ENCODE data around the gene TPCN2. TPM values are rescaled to one million over a fixed set of nuclear protein-coding genes. Genes with fewer than 3 reads are reported as not detected.
A peak's percentile ranks its signal among the peaks of the same experiment; 100 is the strongest.

Gene TPCN2
- total and polyA plus RNA-seq, 2 of the 4 experiments (the other 2 are of a cell fraction) = 3.4 to 8.0 TPM

GRCh38 chr11:69115586-69116560, 67.1 kb downstream of the TPCN2 start:
- peak overlapping the region; percentile 50 for H2AK9ac ChIP-seq (replicated peaks; ENCODE audit: low read depth, low read length, poor library complexity)
- H4K20me1 ChIP-seq (ENCODE audit: insufficient read depth, low read length) = no peaks in the 10 kb centered on the region
- H3K4me1 ChIP-seq (ENCODE audit: control insufficient read depth, insufficient read depth, low read length) = peaks cover 4% of the 10 kb centered on the region; the same call in 1 of the 2 replicates
- H2BK20ac ChIP-seq (ENCODE audit: low read depth, low read length) = no peak overlapping the region
- H3K79me1 ChIP-seq (ENCODE audit: low read depth in 1 of 2, low read length in 2 of 2) = no peaks in the 10 kb centered on the region
- no peak overlapping the region for H2BK15ac ChIP-seq (ENCODE audit: low read depth, low read length)
- H3K9ac ChIP-seq (ENCODE audit: low read depth, low read length) = no peak overlapping the region
- no peaks in the 10 kb centered on the region for H3K36me3 ChIP-seq (ENCODE audit: control insufficient read depth, insufficient read depth, low read length)
- no peak overlapping the region for H3K4me3 ChIP-seq (ENCODE audit: insufficient read depth, low read depth, low read length)
- H3K23ac ChIP-seq (ENCODE audit: low read depth, low read length) = no peak overlapping the region
- no peak overlapping the region for H3K14ac ChIP-seq (replicated peaks; ENCODE audit: low read depth, low read length)
- peak overlapping the region; percentile 51 for H2AK5ac ChIP-seq (ENCODE audit: low read depth, low read length)
- ChIA-PET CTCF (no interaction called here), POLR2A (ENCODE audit: unreplicated experiment) (interaction anchor here (0.7 kb wide), 1 partner anchor 37 kb away, joined by 12 read pairs; no protein-coding TSS in a partner anchor)
- peak overlapping the region; percentile 26 for H2BK5ac ChIP-seq (ENCODE audit: low read depth, low read length, poor library complexity, severe bottlenecking)
- no peak overlapping the region for H4K5ac ChIP-seq (ENCODE audit: low read depth, low read length)
- 72% methylated on average over 23 of the region's 41 CpGs; no CpG with 5 or more reads in 1 of the 2 experiments for WGBS, 2 experiments (ENCODE audit: extremely low coverage in 2 of 2, insufficient read length in 1 of 2)
- intact Hi-C loops (cut with micrococcal nuclease) = no loop called here
- no peak overlapping the region for H3K4ac ChIP-seq (ENCODE audit: low read depth, low read length)
- no peak overlapping the region for H3K27ac ChIP-seq (ENCODE audit: insufficient read depth, low read length)
- no peak overlapping the region for H4K8ac ChIP-seq (ENCODE audit: low read depth in 2 of 2, low read length in 2 of 2)
- in situ Hi-C loops (cut with MboI; ENCODE audit: low sequenced_read_pairs) = loop anchor here (25.0 kb wide), 1 partner anchor 1071 kb away; no protein-coding TSS in a partner anchor
- peaks cover 12% of the 10 kb centered on the region; the same call in 1 of the 2 replicates for H3K27me3 ChIP-seq (ENCODE audit: control insufficient read depth, insufficient read depth, low read length)
- no peak overlapping the region for H2BK120ac ChIP-seq (ENCODE audit: low read depth, low read length)
- BruUV-seq (replicated peaks) = no TSS peak
- no peaks in the 10 kb centered on the region for H3K9me1 ChIP-seq (ENCODE audit: insufficient read depth, low read length)
- ATAC-seq (ENCODE audit: low read depth) (peak; percentile 22; the same call in 1 of the 2 replicates), DNase-seq (no peak)
- no peak overlapping the region for H3K4me2 ChIP-seq (ENCODE audit: low read depth, low read length)
- peaks cover 7% of the 10 kb centered on the region for H3K9me3 ChIP-seq (ENCODE audit: control insufficient read depth, insufficient read depth, low read length)
- H3K56ac ChIP-seq (ENCODE audit: extremely low read depth, insufficient read depth, low read length) = no peak overlapping the region
- dilution Hi-C loops (cut with HindIII; ENCODE audit: low sequenced_read_pairs, unreplicated experiment) = no loop called here
- peak overlapping the region; percentile 70 for H2AFZ ChIP-seq (replicated peaks; ENCODE audit: low read length, poor library complexity)
- no peak overlapping the region for H4K91ac ChIP-seq (ENCODE audit: insufficient read depth, low read depth, low read length)
- no peak overlapping the region for H3K18ac ChIP-seq (ENCODE audit: low read depth, low read length)
- TF ChIP-seq RCOR1 (IDR thresholded peaks at IDR 0.05; ENCODE audit: insufficient replicate concordance, low read length) = no peak
- TF ChIP-seq RFX5 (IDR thresholded peaks at IDR 0.05; ENCODE audit: low read depth, low read length) = no peak
- TF ChIP-seq POLR2A (IDR thresholded peaks at IDR 0.05; ENCODE audit: low read depth, low read length) = no peak
- TF ChIP-seq MAFK (IDR thresholded peaks at IDR 0.05; ENCODE audit: low read depth, low read length) = no peak
- no peak for TF ChIP-seq RAD21 (IDR thresholded peaks at IDR 0.05; ENCODE audit: low read length)
- TF ChIP-seq, protein P1, sequence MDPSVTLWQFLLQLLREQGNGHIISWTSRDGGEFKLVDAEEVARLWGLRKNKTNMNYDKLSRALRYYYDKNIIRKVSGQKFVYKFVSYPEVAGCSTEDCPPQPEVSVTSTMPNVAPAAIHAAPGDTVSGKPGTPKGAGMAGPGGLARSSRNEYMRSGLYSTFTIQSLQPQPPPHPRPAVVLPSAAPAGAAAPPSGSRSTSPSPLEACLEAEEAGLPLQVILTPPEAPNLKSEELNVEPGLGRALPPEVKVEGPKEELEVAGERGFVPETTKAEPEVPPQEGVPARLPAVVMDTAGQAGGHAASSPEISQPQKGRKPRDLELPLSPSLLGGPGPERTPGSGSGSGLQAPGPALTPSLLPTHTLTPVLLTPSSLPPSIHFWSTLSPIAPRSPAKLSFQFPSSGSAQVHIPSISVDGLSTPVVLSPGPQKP (IDR thresholded peaks at IDR 0.05; ENCODE audit: borderline replicate concordance, low read depth, low read length) = no peak
- TF ChIP-seq MXI1 (IDR thresholded peaks at IDR 0.05; ENCODE audit: borderline replicate concordance, low read depth, low read length) = no peak
- TF ChIP-seq, protein P2, sequence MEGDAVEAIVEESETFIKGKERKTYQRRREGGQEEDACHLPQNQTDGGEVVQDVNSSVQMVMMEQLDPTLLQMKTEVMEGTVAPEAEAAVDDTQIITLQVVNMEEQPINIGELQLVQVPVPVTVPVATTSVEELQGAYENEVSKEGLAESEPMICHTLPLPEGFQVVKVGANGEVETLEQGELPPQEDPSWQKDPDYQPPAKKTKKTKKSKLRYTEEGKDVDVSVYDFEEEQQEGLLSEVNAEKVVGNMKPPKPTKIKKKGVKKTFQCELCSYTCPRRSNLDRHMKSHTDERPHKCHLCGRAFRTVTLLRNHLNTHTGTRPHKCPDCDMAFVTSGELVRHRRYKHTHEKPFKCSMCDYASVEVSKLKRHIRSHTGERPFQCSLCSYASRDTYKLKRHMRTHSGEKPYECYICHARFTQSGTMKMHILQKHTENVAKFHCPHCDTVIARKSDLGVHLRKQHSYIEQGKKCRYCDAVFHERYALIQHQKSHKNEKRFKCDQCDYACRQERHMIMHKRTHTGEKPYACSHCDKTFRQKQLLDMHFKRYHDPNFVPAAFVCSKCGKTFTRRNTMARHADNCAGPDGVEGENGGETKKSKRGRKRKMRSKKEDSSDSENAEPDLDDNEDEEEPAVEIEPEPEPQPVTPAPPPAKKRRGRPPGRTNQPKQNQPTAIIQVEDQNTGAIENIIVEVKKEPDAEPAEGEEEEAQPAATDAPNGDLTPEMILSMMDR (conservative IDR thresholded peaks at IDR 0.05; ENCODE audit: low read depth, low read length) = no peak
- TF ChIP-seq, protein P3, sequence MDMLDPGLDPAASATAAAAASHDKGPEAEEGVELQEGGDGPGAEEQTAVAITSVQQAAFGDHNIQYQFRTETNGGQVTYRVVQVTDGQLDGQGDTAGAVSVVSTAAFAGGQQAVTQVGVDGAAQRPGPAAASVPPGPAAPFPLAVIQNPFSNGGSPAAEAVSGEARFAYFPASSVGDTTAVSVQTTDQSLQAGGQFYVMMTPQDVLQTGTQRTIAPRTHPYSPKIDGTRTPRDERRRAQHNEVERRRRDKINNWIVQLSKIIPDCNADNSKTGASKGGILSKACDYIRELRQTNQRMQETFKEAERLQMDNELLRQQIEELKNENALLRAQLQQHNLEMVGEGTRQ (IDR thresholded peaks at IDR 0.05; ENCODE audit: low read depth, low read length) = no peak
- TF ChIP-seq CEBPB (IDR thresholded peaks at IDR 0.05; ENCODE audit: low read depth, low read length) = no peak
- no peak for TF ChIP-seq NFE2L2 (IDR thresholded peaks at IDR 0.05; ENCODE audit: low read depth, low read length)
- no peak for TF ChIP-seq FOS (IDR thresholded peaks at IDR 0.05; ENCODE audit: low read depth, low read length)
- TF ChIP-seq BHLHE40 (IDR thresholded peaks at IDR 0.05; ENCODE audit: low read depth, low read length) = no peak
- TF ChIP-seq SMC3 (IDR thresholded peaks at IDR 0.05; ENCODE audit: low read depth, low read length) = no peak

All from IMR-90 (cell line).